GM19468 (cell line): ENCODE measurements around the gene FASTK.
A peak's percentile ranks its signal among the peaks of the same experiment; 100 is the strongest.
"Not testable (repeated sequence)": the region's sequence is repeated elsewhere in the genome, so short reads cannot be mapped to it uniquely, and the experiment has no call there.

ENCODE experiments used
- ATAC-seq: cut with Tn5 transposase; IDR thresholded peaks from one replicate; pipeline ENCODE4 v1.9.1; 2021; ENCODE audit warnings: mild to moderate bottlenecking, moderate library complexity, moderate number of reproducible peaks; ENCODE audit not compliant: unreplicated experiment; ENCODE audit errors: extremely low read depth

FASTK gene

GRCh38 chr7:151034312-151035025 lies 46.1 kb downstream of the FASTK start:
- no peak for ATAC-seq

GRCh38 chr7:151033864-151034249 lies 46.8 kb downstream of the FASTK start:
- ATAC-seq: no peak

- ATAC-seq: no peak
Observed at GRCh38 chr7:151032936-151033863, 47.4 kb downstream of the FASTK start.

GRCh38 chr7:151031011-151031410 lies 49.6 kb downstream of the FASTK start:
- no peak for ATAC-seq

- ATAC-seq: no peak
Observed at GRCh38 chr7:151028948-151029501, 51.6 kb downstream of the FASTK start.

- ATAC-seq: peak; percentile 90
Observed at GRCh38 chr7:151028131-151028947, 52.3 kb downstream of the FASTK start, which contains the start of gene ABCB8. Gene ABCB8, plus strand, starts transcription at chr7:151028450. Its CDS starts 66 bp downstream, at chr7:151028516.

- ATAC-seq: not testable (repeated sequence)
Observed at GRCh38 chr7:151027728-151028130, 52.9 kb downstream of the FASTK start.

GRCh38 chr7:151026771-151027727 lies 53.6 kb downstream of the FASTK start:
- ATAC-seq: not testable (repeated sequence)
